Osteocyte (in vitro differentiated cells): Measurements from ENCODE around the gene ATP11A. TPM values are rescaled to one million over a fixed set of nuclear protein-coding genes. Genes with fewer than 3 reads are reported as not detected.

Source experiments
- DNase-seq: peaks from one replicate; pipeline ENCODE4 v3.0.0; 2021; ENCODE audit warnings: mixed read lengths; ENCODE audit not compliant: unreplicated experiment; ENCODE audit errors: extremely low spot score
- H3K27ac Mint-ChIP-seq: one replicate; pipeline ENCODE4 v1.8.0; 2021; ENCODE audit warnings: mild to moderate bottlenecking, mixed read lengths; ENCODE audit not compliant: unreplicated experiment
- H3K27me3 Mint-ChIP-seq: one replicate; pipeline ENCODE4 v1.8.0; 2021; ENCODE audit warnings: mixed read lengths; ENCODE audit not compliant: unreplicated experiment
- H3K36me3 Mint-ChIP-seq: one replicate; pipeline ENCODE4 v1.8.0; 2021; ENCODE audit warnings: mixed read lengths; ENCODE audit not compliant: unreplicated experiment
- H3K4me1 Mint-ChIP-seq: one replicate; pipeline ENCODE4 v1.8.0; 2021; ENCODE audit warnings: mixed read lengths; ENCODE audit not compliant: unreplicated experiment
- H3K4me3 Mint-ChIP-seq: one replicate; pipeline ENCODE4 v1.8.0; 2021; ENCODE audit warnings: mild to moderate bottlenecking, moderate library complexity, mixed read lengths; ENCODE audit not compliant: unreplicated experiment
- H3K9me3 Mint-ChIP-seq: one replicate; pipeline ENCODE4 v1.8.0; 2021; ENCODE audit warnings: mixed read lengths; ENCODE audit not compliant: unreplicated experiment
- total RNA-seq: library from RNA; stranded (reverse); gene quantifications from 2 replicates; pipeline ENCODE4 v1.2.1, GENCODE V29; 2021
- TF ChIP-seq, protein P1 (sequence below): fragments of 200-600 bp; sonication (generic); IDR thresholded peaks from 2 replicates; pipeline ENCODE4 v1.5.0; 2021; ENCODE audit warnings: antibody characterized with exemption, mild to moderate bottlenecking, moderate library complexity

The ATP11A gene
- total RNA-seq, 1 donor from 2014 or later: 15.7 TPM

DNA sequence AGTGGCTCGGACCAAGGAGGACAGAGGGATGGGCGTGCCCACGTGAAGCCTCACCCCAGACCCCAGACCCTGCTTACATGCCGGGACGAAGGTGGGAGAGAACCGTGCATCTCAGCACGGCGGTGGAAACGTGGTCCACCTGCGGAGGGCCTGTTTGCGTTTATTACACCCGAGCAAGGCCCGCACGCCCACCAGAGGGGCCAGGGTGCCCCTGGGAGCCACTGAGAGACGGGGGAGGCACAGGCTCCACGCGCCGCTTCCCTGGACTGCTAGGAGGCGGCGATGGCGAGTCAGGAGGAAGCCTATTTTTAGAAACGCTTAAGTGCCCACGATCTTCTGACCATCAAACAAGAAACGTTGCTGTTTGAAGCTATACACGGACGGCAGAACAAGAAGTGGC is 80.7 kb downstream of the ATP11A start:
- DNase-seq: no peak
- Mint-ChIP-seq H3K4me3 (no peak overlapping the region), H3K27ac (no peak overlapping the region), H3K4me1 (no peaks in the 10 kb centered on the region), H3K36me3 (peaks cover 4% of the 10 kb centered on the region), H3K9me3 (no peaks in the 10 kb centered on the region), H3K27me3 (no peaks in the 10 kb centered on the region)
- TF ChIP-seq, protein P1, sequence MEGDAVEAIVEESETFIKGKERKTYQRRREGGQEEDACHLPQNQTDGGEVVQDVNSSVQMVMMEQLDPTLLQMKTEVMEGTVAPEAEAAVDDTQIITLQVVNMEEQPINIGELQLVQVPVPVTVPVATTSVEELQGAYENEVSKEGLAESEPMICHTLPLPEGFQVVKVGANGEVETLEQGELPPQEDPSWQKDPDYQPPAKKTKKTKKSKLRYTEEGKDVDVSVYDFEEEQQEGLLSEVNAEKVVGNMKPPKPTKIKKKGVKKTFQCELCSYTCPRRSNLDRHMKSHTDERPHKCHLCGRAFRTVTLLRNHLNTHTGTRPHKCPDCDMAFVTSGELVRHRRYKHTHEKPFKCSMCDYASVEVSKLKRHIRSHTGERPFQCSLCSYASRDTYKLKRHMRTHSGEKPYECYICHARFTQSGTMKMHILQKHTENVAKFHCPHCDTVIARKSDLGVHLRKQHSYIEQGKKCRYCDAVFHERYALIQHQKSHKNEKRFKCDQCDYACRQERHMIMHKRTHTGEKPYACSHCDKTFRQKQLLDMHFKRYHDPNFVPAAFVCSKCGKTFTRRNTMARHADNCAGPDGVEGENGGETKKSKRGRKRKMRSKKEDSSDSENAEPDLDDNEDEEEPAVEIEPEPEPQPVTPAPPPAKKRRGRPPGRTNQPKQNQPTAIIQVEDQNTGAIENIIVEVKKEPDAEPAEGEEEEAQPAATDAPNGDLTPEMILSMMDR: no peak

DNA sequence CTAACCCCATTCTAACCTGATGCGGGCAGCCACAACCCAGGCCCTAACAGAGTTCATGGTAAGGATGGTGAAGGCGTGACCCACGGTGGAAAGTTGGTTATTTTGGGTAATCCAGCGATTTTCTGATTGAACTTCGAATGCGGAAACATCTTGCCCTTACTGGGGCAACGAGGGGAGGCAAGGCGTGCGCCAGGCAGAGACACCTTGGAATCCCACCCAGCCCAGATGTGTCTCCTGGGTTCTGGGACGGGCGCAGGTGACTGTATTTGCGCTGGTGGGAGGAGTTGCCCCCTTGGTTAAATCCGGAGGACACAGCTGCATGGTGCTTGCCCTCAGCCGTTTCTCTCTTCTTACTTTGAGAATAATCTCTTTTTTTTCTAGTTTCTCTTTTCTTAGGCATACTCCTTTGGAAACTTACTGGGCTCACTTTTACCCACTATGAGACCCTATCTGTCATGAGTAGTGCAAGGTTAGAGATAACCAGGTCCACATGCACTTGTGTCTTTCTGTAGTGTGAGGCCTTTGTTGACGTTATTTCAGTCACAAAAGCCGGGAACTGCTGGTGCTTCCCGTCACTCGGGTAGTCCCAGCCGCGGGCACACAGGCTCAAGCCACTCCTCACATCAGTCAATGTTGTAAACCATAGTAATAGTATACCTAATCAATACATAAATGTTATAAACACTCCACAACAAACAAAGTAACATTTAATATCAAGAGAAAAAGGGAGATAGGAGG is 81.5 kb downstream of the ATP11A start:
- Mint-ChIP-seq H3K4me3 (no peak overlapping the region), H3K9me3 (no peaks in the 10 kb centered on the region), H3K27me3 (no peaks in the 10 kb centered on the region), H3K36me3 (peaks cover 4% of the 10 kb centered on the region), H3K4me1 (no peaks in the 10 kb centered on the region), H3K27ac (no peak overlapping the region)
- TF ChIP-seq, protein P1: no peak
- DNase-seq: no peak

DNA sequence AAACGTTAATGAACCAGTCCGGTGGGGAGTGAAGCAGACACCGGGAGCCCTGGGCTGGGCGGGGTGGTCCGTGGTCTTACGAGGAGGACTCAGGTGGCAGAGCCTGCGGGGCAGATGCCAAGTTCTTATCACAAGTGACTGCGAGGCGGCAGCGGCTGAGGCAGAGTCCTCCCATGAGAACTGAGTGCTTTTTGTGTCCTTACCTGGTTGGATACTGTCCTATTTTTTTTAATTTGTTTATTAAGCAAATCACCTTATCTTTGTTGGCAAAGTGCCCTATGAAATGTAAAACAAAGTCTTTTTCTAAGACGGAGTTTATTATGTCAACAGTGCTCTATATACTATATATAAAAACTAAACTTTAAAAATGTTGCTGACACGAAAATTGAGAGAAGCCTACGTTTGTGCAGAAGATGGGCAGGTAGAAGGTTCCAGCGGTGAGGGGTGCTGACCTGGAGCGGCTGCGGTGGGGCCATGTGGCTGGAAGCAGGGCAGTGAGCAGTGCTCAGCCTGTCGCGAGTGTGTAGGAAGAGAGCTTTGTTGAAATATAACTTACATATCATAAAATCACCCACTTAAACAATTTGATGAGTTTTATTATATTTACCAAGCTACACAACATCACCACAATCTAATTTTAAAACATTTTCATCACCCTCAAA is 82.2 kb downstream of the ATP11A start:
- Mint-ChIP-seq H3K36me3 (peaks cover 4% of the 10 kb centered on the region), H3K9me3 (no peaks in the 10 kb centered on the region), H3K27me3 (no peaks in the 10 kb centered on the region), H3K4me3 (no peak overlapping the region), H3K27ac (no peak overlapping the region), H3K4me1 (no peaks in the 10 kb centered on the region)
- TF ChIP-seq, protein P1: no peak
- no peak for DNase-seq

DNA sequence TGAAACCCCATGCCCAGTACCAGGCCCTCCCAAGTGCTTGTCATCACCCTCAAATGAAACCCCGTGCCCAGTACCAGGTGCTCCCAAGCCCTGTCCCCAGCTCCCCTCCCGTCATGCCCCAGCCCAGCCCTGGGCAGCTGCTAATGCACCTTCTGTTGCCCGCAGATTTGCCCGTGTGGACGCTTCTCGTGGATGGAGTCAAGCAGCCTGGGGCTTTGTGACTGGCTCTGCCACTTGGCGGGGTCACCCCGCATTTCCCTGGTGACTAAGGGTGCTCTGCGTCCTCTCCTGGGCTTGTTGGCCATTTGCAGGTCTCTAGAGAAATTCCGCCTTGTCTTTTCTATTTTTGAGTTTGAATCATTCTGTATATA is 82.7 kb downstream of the ATP11A start:
- Mint-ChIP-seq H3K27me3 (no peaks in the 10 kb centered on the region), H3K27ac (no peak overlapping the region), H3K4me3 (no peak overlapping the region), H3K36me3 (peaks cover 4% of the 10 kb centered on the region), H3K9me3 (no peaks in the 10 kb centered on the region), H3K4me1 (no peaks in the 10 kb centered on the region)
- no peak for DNase-seq
- TF ChIP-seq, protein P1: no peak

DNA sequence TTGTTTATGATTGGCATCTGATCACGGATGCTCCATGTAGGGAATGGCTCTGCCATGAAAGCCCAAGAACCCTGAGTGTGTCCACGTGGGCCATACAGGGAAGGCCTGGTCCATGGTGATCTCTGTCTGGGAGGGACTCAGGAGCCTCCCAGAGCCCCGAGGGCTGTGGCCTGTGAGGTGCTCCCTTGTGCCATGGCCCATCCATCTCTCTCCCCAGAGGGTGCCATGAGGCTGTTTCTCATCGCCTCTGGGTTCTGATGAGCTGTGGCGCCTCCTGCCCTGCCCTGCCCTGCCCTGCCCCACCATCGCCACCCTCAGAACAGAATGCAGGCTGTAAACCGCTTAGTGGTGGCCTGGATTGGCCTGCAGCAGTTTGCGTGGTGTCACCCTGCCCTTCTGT is 83.1 kb downstream of the ATP11A start:
- Mint-ChIP-seq H3K27ac (no peak overlapping the region), H3K9me3 (no peaks in the 10 kb centered on the region), H3K27me3 (no peaks in the 10 kb centered on the region), H3K4me3 (no peak overlapping the region), H3K4me1 (no peaks in the 10 kb centered on the region), H3K36me3 (peaks cover 4% of the 10 kb centered on the region)
- TF ChIP-seq, protein P1: no peak
- DNase-seq: no peak
